Brain microvascular endothelial cell (primary cell): ENCODE data around the gene DSP.

Experiments
- DNase-seq: peaks from one replicate; pipeline ENCODE4 v3.0.0-alpha.2; 2020
- H3K27ac ChIP-seq: fragments of 250-450 bp; sonication (Bioruptor Pico); 2 replicates; pipeline ENCODE4 v1.5.1; 2020; ENCODE audit warnings: mild to moderate bottlenecking, moderate library complexity
- H3K27me3 ChIP-seq: fragments of 250-450 bp; sonication (Bioruptor Pico); replicated peaks from 2 replicates; pipeline ENCODE4 v1.5.1; 2020; ENCODE audit warnings: mild to moderate bottlenecking
- H3K36me3 ChIP-seq: fragments of 250-450 bp; sonication (Bioruptor Pico); replicated peaks from 2 replicates; pipeline ENCODE4 v1.5.1; 2020; ENCODE audit warnings: mild to moderate bottlenecking
- H3K4me3 ChIP-seq: 2 replicates; pipeline ENCODE4 v1.5.1; 2011; ENCODE audit warnings: low read depth, mild to moderate bottlenecking, control low read depth, low read length, moderate library complexity
- CTCF ChIP-seq: IDR thresholded peaks from 2 replicates; pipeline ENCODE4 v1.5.1; 2011; ENCODE audit warnings: low read depth, mild to moderate bottlenecking, moderate library complexity, low read length, control low read depth, inconsistent platforms; ENCODE audit errors: missing control alignments
- in situ Hi-C: cut with HindIII; loops from 2 replicates; pipeline ENCODE4 v1.10.0; 2017; ENCODE audit warnings: low sequenced_read_pairs, low pct_ligation_motif_present

DSP gene

GRCh38 chr6:7544597-7544996 is 3.1 kb downstream of the DSP start:
- TF ChIP-seq CTCF = no peak
- no peaks in the 10 kb centered on the region for H3K27me3 ChIP-seq
- no peaks in the 10 kb centered on the region for H3K36me3 ChIP-seq
- no peak overlapping the region for H3K27ac ChIP-seq
- DNase-seq = no peak
- H3K4me3 ChIP-seq = peak overlapping the region; percentile 2
- in situ Hi-C loops = no loop called here

- Histone ChIP-seq H3K27me3 (no peaks in the 10 kb centered on the region), H3K36me3 (no peaks in the 10 kb centered on the region), H3K4me3 (no peak overlapping the region), H3K27ac (no peak overlapping the region)
- no peak for DNase-seq
- TF ChIP-seq CTCF = no peak
- in situ Hi-C loops = no loop called here
Measured at GRCh38 chr6:7545316-7546019, 4.0 kb downstream of the DSP start.

- DNase-seq = peak; percentile 32
- TF ChIP-seq CTCF = no peak
- Histone ChIP-seq H3K4me3 (no peak overlapping the region), H3K27ac (no peak overlapping the region), H3K27me3 (no peaks in the 10 kb centered on the region), H3K36me3 (no peaks in the 10 kb centered on the region)
- in situ Hi-C loops = no loop called here
Measured at GRCh38 chr6:7546020-7546369, 4.5 kb downstream of the DSP start.

- no peak overlapping the region for H3K27ac ChIP-seq
- in situ Hi-C loops = no loop called here
- no peaks in the 10 kb centered on the region for H3K36me3 ChIP-seq
- no peak for TF ChIP-seq CTCF
- H3K4me3 ChIP-seq = no peak overlapping the region
- H3K27me3 ChIP-seq = no peaks in the 10 kb centered on the region
- DNase-seq = no peak
Measured at GRCh38 chr6:7546383-7546782, 4.9 kb downstream of the DSP start.

GRCh38 chr6:7546896-7547295 is 5.4 kb downstream of the DSP start:
- no peak overlapping the region for H3K27ac ChIP-seq
- no peaks in the 10 kb centered on the region for H3K27me3 ChIP-seq
- in situ Hi-C loops = no loop called here
- no peaks in the 10 kb centered on the region for H3K36me3 ChIP-seq
- no peak overlapping the region for H3K4me3 ChIP-seq
- no peak for TF ChIP-seq CTCF
- DNase-seq = no peak

GRCh38 chr6:7547315-7547714 is 5.8 kb downstream of the DSP start:
- TF ChIP-seq CTCF = no peak
- DNase-seq = no peak
- Histone ChIP-seq H3K27ac (no peak overlapping the region), H3K4me3 (no peak overlapping the region), H3K36me3 (no peaks in the 10 kb centered on the region), H3K27me3 (no peaks in the 10 kb centered on the region)
- in situ Hi-C loops = no loop called here
